Measurements from ENCODE around the gene NLRP7.

Gene NLRP7

DNA sequence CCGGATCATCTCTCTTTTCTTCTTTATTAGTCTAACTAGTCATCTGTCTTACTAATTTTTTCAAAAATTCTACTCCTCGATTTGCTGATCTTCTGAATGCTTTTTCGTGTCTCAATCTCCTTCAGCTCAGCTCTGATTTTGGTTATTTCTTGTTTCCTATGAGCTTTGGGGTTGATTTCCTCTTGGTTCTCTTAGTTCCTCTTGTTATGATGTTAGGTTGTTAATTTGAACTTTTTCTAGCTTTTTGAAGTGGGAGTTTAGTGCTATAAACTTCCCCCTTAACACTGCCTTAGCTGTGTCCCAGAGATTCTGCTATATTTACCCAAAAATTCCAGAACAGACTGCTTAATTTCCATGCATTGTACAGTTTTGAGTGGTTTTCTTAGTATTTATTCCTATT lies 69.9 kb downstream of the NLRP7 start:
- TF ChIP-seq, protein P1, sequence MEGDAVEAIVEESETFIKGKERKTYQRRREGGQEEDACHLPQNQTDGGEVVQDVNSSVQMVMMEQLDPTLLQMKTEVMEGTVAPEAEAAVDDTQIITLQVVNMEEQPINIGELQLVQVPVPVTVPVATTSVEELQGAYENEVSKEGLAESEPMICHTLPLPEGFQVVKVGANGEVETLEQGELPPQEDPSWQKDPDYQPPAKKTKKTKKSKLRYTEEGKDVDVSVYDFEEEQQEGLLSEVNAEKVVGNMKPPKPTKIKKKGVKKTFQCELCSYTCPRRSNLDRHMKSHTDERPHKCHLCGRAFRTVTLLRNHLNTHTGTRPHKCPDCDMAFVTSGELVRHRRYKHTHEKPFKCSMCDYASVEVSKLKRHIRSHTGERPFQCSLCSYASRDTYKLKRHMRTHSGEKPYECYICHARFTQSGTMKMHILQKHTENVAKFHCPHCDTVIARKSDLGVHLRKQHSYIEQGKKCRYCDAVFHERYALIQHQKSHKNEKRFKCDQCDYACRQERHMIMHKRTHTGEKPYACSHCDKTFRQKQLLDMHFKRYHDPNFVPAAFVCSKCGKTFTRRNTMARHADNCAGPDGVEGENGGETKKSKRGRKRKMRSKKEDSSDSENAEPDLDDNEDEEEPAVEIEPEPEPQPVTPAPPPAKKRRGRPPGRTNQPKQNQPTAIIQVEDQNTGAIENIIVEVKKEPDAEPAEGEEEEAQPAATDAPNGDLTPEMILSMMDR (IDR thresholded peaks at IDR 0.05; ENCODE audit: borderline replicate concordance, insufficient read depth, low read depth, low read length), result no peak

DNA sequence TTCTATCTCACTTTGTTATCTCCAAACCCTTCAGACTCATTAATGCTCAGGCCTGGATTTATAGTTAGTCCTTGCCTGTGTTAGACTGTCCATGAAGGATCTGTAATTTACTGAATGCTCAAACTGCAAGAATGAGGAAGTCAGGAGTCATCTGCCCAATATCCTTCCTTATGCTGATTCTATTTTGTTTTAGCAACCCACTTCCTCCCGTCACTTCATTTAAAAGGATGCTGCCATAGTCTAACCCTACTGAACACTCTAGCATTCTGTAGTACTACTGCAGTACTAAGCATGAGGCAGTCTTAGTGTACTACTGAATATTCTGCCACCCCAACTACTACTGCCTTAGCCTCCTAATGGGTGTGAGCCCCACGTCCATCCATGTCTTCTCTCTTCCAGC lies 71.8 kb downstream of the NLRP7 start:
- H3K4me3 ChIP-seq (ENCODE audit: low read depth, low read length), result no peak overlapping the region
- TF ChIP-seq, protein P1 (IDR thresholded peaks at IDR 0.05; ENCODE audit: borderline replicate concordance, insufficient read depth, low read depth, low read length), result no peak

More for the DNA sequence above, 69.9 kb downstream of the NLRP7 start:
- H3K4me3 ChIP-seq (ENCODE audit: low read depth, low read length), result no peak overlapping the region

DNA sequence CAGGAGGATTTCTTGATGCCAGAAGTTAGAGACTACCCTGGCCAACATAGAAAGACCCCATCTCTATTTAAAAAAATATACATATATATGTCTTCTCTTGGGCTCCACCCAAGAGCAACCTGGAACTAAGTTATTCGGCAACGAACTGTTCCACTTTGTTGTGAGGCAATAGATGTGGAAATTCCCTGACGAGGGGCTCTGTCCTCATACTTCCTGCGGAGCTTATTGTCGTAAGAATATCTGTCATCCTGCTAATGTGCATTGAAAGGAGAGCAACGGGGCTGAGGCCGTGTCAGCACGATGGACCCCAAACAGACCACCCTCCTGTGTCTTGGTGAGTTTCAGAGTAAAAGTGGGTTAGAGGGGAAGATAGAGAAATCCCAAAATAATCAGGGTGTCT lies 73.3 kb downstream of the NLRP7 start, which contains the start of gene FCAR:
TSS of gene FCAR (plus strand) at position 246 of the 400 bp plus-strand sequence. CDS start at position 301, 55 bp downstream.
- no peak within 1 kb of the TSS for H3K4me3 ChIP-seq (ENCODE audit: low read depth, low read length)

More for the DNA sequence above, 73.3 kb downstream of the NLRP7 start, which contains the start of gene FCAR:
- TF ChIP-seq, protein P1 (IDR thresholded peaks at IDR 0.05; ENCODE audit: borderline replicate concordance, insufficient read depth, low read depth, low read length), result no peak
